ENCODE measurements around the gene CCDC116. TPM values are rescaled to one million over a fixed set of nuclear protein-coding genes. Genes with fewer than 3 reads are reported as not detected.
"Not testable (repeated sequence)": the region's sequence is repeated elsewhere in the genome, so short reads cannot be mapped to it uniquely, and the experiment has no call there.

Gene CCDC116
- total RNA-seq, 2 donors from 2014 or later, result 0.46 to 0.84 TPM

- Mint-ChIP-seq H3K27ac (no peak overlapping the region), H3K36me3 (ENCODE audit: low read depth) (peaks cover 54% of the 10 kb centered on the region), H3K27me3 (ENCODE audit: insufficient read depth) (no peaks in the 10 kb centered on the region), H3K4me1 (no peaks in the 10 kb centered on the region), H3K9me3 (no peaks in the 10 kb centered on the region), H3K4me3 (no peak overlapping the region)
- Histone ChIP-seq H3K9ac (ENCODE audit: extremely low read depth, low read length, poor library complexity, severe bottlenecking) (no peak overlapping the region), H3K4me1 (ENCODE audit: control insufficient read depth, insufficient read depth, low read length) (no peaks in the 10 kb centered on the region), H3K9me3 (ENCODE audit: control insufficient read depth, low read length) (no peaks in the 10 kb centered on the region), H3K27me3 (ENCODE audit: control insufficient read depth, insufficient read depth, low read length, poor library complexity, severe bottlenecking) (no peaks in the 10 kb centered on the region), H3K27ac (ENCODE audit: low read depth, low read length) (no peak overlapping the region), H3K36me3 (ENCODE audit: control insufficient read depth, insufficient read depth, low read length) (peaks cover 63% of the 10 kb centered on the region), H3K4me3 (ENCODE audit: low read length) (no peak overlapping the region)
- no peak for DNase-seq
- TF ChIP-seq CTCF (conservative IDR thresholded peaks at IDR 0.05), result no peak
- whole genome bisulfite sequencing, 2 experiments (ENCODE audit: insufficient coverage in 1 of 2, insufficient read length in 1 of 2), result 93 to 100% methylated on average over 4 of the region's 4 CpGs
Observed at GRCh38 chr22:21615731-21616130, 16.8 kb upstream of the CCDC116 start.

- not testable (repeated sequence) for H3K9ac ChIP-seq (ENCODE audit: extremely low read depth, low read length, poor library complexity, severe bottlenecking); H3K9me3 ChIP-seq (ENCODE audit: control insufficient read depth, low read length); H3K27ac Mint-ChIP-seq; H3K4me3 ChIP-seq (ENCODE audit: low read length); H3K4me3 Mint-ChIP-seq; H3K27ac ChIP-seq (ENCODE audit: low read depth, low read length); H3K9me3 Mint-ChIP-seq; DNase-seq; H3K4me1 Mint-ChIP-seq; H3K27me3 ChIP-seq (ENCODE audit: control insufficient read depth, insufficient read depth, low read length, poor library complexity, severe bottlenecking); H3K4me1 ChIP-seq (ENCODE audit: control insufficient read depth, insufficient read depth, low read length); H3K27me3 Mint-ChIP-seq (ENCODE audit: insufficient read depth)
- H3K36me3 Mint-ChIP-seq (ENCODE audit: low read depth), result peaks cover 46% of the 10 kb centered on the region
- 99 to 100% methylated on average over 6 of the region's 6 CpGs for WGBS, 2 experiments (ENCODE audit: insufficient coverage in 1 of 2, insufficient read length in 1 of 2)
- H3K36me3 ChIP-seq (ENCODE audit: control insufficient read depth, insufficient read depth, low read length), result peaks cover 62% of the 10 kb centered on the region
Observed at GRCh38 chr22:21617337-21617736, 15.2 kb upstream of the CCDC116 start.

GRCh38 chr22:21621025-21621424, 11.5 kb upstream of the CCDC116 start:
- H3K4me3 Mint-ChIP-seq, result no peak overlapping the region
- Histone ChIP-seq H3K4me3 (ENCODE audit: low read length) (no peak overlapping the region), H3K9ac (ENCODE audit: extremely low read depth, low read length, poor library complexity, severe bottlenecking) (no peak overlapping the region), H3K4me1 (ENCODE audit: control insufficient read depth, insufficient read depth, low read length) (no peaks in the 10 kb centered on the region), H3K27me3 (ENCODE audit: control insufficient read depth, insufficient read depth, low read length, poor library complexity, severe bottlenecking) (no peaks in the 10 kb centered on the region), H3K9me3 (ENCODE audit: control insufficient read depth, low read length) (no peaks in the 10 kb centered on the region), H3K36me3 (ENCODE audit: control insufficient read depth, insufficient read depth, low read length) (peaks cover 52% of the 10 kb centered on the region), H3K27ac (ENCODE audit: low read depth, low read length) (no peak overlapping the region)
- H3K9me3 Mint-ChIP-seq, result no peaks in the 10 kb centered on the region
- no peaks in the 10 kb centered on the region for H3K4me1 Mint-ChIP-seq
- H3K36me3 Mint-ChIP-seq (ENCODE audit: low read depth), result peaks cover 28% of the 10 kb centered on the region
- 83 to 91% methylated on average over 1 to 3 of the region's 3 CpGs for WGBS, 2 experiments (ENCODE audit: insufficient coverage in 1 of 2, insufficient read length in 1 of 2)
- H3K27me3 Mint-ChIP-seq (ENCODE audit: insufficient read depth), result no peaks in the 10 kb centered on the region
- no peak overlapping the region for H3K27ac Mint-ChIP-seq
- TF ChIP-seq CTCF (conservative IDR thresholded peaks at IDR 0.05), result no peak
- no peak for DNase-seq
